Activated naive CD4-positive, alpha-beta T cell treated with anti-CD3 and anti-CD28 coated beads for 36 hours (primary cell): Measurements from ENCODE around the gene NMU. TPM values are rescaled to one million over a fixed set of nuclear protein-coding genes. Genes with fewer than 3 reads are reported as not detected.
"Not testable (repeated sequence)": the region's sequence is repeated elsewhere in the genome, so short reads cannot be mapped to it uniquely, and the experiment has no call there.

Source experiments
- CTCF ChIA-PET: fragments of 350-600 bp; sonication (Branson Sonifier 250); formaldehyde crosslinking; loops from one replicate; lab custom pipeline; 2021; ENCODE audit warnings: antibody characterized with exemption; lab: Charles Lee
- DNase-seq: peaks from one replicate; pipeline ENCODE4 v3.0.0-alpha.2; 2020
- H3K27ac Mint-ChIP-seq: one replicate; pipeline ENCODE4 v1.8.0; 2021; ENCODE audit warnings: mild to moderate bottlenecking, mixed read lengths
- H3K27me3 Mint-ChIP-seq: one replicate; pipeline ENCODE4 v1.8.0; 2021; ENCODE audit warnings: low read depth, mixed read lengths
- H3K36me3 Mint-ChIP-seq: one replicate; pipeline ENCODE4 v1.8.0; 2021; ENCODE audit warnings: low read depth, mixed read lengths
- H3K4me1 Mint-ChIP-seq: one replicate; pipeline ENCODE4 v1.8.0; 2021; ENCODE audit warnings: low read depth, mixed read lengths
- H3K4me3 Mint-ChIP-seq: one replicate; pipeline ENCODE4 v1.8.0; 2021; ENCODE audit warnings: mild to moderate bottlenecking, moderate library complexity, mixed read lengths
- H3K9me3 Mint-ChIP-seq: one replicate; pipeline ENCODE4 v1.8.0; 2021; ENCODE audit warnings: mixed read lengths
- intact Hi-C: fragments of 100-400 bp; cut with micrococcal nuclease; formaldehyde crosslinking; loops from one replicate; pipeline ENCODE4 v1.15.1; 2023
- total RNA-seq, 2 experiments: library from RNA; stranded (reverse); gene quantifications; one replicate each; pipeline ENCODE4 v1.2.3, GENCODE V29; 2021

NMU gene
- total RNA-seq, 2 experiments from 2014 or later = not detected

- intact Hi-C loops = no loop called here
- no peaks in the 10 kb centered on the region for H3K27me3 Mint-ChIP-seq
- no peaks in the 10 kb centered on the region for H3K36me3 Mint-ChIP-seq
- no peak for DNase-seq
- peaks cover 6% of the 10 kb centered on the region for H3K9me3 Mint-ChIP-seq
- no peak overlapping the region for H3K27ac Mint-ChIP-seq
- CTCF ChIA-PET = no interaction called here
- no peak overlapping the region for H3K4me3 Mint-ChIP-seq
- H3K4me1 Mint-ChIP-seq = peaks cover 7% of the 10 kb centered on the region
These were observed 25.4 kb upstream of the NMU start for GRCh38 chr4:55661398-55662056.

GRCh38 chr4:55658657-55659056 is 22.6 kb upstream of the NMU start:
- no peak overlapping the region for H3K27ac Mint-ChIP-seq
- H3K9me3 Mint-ChIP-seq = peaks cover 6% of the 10 kb centered on the region
- H3K4me3 Mint-ChIP-seq = no peak overlapping the region
- H3K27me3 Mint-ChIP-seq = no peaks in the 10 kb centered on the region
- no peaks in the 10 kb centered on the region for H3K36me3 Mint-ChIP-seq
- no peak for DNase-seq
- intact Hi-C loops = no loop called here
- CTCF ChIA-PET = no interaction called here
- H3K4me1 Mint-ChIP-seq = peaks cover 7% of the 10 kb centered on the region

- Mint-ChIP-seq H3K27ac (no peak overlapping the region), H3K27me3 (no peaks in the 10 kb centered on the region), H3K9me3 (no peaks in the 10 kb centered on the region), H3K4me1 (no peaks in the 10 kb centered on the region), H3K36me3 (no peaks in the 10 kb centered on the region), H3K4me3 (no peak overlapping the region)
- no peak for DNase-seq
- CTCF ChIA-PET = interaction anchor here (0.6 kb wide), 1 partner anchor 8 kb away, joined by 3 read pairs; no protein-coding TSS in a partner anchor
- intact Hi-C loops = no loop called here
These were observed 18.0 kb upstream of the NMU start for GRCh38 chr4:55654131-55654530.

GRCh38 chr4:55650483-55650882 is 14.4 kb upstream of the NMU start:
- Mint-ChIP-seq H3K27me3 (peaks cover 3% of the 10 kb centered on the region), H3K27ac (no peak overlapping the region), H3K4me1 (no peaks in the 10 kb centered on the region), H3K36me3 (no peaks in the 10 kb centered on the region), H3K4me3 (no peak overlapping the region), H3K9me3 (no peaks in the 10 kb centered on the region)
- no peak for DNase-seq
- CTCF ChIA-PET = no interaction called here
- intact Hi-C loops = no loop called here

DNA sequence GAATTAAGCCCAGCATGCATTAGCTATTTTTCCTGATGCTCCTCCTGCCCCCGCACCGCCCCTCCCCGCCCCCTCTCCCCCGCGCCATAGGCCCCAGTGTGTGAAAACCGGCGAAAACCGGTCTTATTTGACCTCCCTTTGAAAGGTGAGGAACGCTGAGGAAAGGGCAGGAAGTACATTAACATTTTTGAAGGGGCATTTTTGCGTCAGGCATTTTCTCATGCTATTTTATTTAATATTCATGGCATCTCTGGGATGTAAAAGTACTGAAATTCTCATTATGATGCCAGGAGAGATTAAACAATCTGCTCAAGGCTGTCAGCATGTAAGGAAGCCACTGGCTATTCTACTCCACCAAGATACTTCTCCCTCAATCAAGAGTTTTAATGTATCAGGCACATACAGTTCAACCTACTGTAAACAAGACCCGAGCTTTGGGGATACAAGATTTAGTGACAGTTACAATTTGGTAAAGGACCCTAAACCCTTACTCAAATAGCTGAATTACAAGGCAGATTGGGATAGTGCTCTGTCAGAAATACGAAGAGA is 1.2 kb upstream of the NMU start:
- intact Hi-C loops = loop anchor here (5.0 kb wide), 2 partner anchors 90 to 230 kb away; partner anchors contain the start of gene CLOCK
- no peaks in the 10 kb centered on the region for H3K36me3 Mint-ChIP-seq
- no peak overlapping the region for H3K27ac Mint-ChIP-seq
- DNase-seq = no peak
- H3K27me3 Mint-ChIP-seq = peaks cover 44% of the 10 kb centered on the region
- no peak overlapping the region for H3K4me3 Mint-ChIP-seq
- peaks cover 15% of the 10 kb centered on the region for H3K4me1 Mint-ChIP-seq
- no peaks in the 10 kb centered on the region for H3K9me3 Mint-ChIP-seq
- CTCF ChIA-PET = interaction anchor here (0.5 to 0.7 kb wide), 3 partner anchors 9 to 196 kb away, joined by 3 to 4 read pairs (median 3); no protein-coding TSS in a partner anchor

DNA sequence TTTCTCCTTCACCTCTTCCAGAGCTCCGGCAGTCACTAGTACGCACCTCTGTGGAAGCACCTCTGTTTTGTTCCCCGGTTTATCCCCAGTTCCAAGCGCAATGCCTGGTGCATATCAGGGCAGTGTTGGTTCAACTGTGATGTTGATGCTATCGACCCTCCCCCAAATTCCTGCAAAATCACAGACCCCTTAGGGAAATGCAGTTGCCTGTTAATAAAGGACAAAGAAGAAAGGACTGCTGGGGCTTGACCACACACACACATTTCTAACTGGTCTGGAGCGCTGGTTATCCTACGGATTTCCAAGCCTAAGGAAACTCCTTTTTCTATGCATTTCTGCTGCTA is 530 bp upstream of the NMU start:
- CTCF ChIA-PET = interaction anchor here (0.7 kb wide), 1 partner anchor 92 kb away, joined by 3 read pairs; no protein-coding TSS in a partner anchor
- intact Hi-C loops = loop anchor here (1.0 to 5.0 kb wide), 4 partner anchors 89 to 290 kb away; partner anchors contain the start of genes CLOCK and SRD5A3

DNA sequence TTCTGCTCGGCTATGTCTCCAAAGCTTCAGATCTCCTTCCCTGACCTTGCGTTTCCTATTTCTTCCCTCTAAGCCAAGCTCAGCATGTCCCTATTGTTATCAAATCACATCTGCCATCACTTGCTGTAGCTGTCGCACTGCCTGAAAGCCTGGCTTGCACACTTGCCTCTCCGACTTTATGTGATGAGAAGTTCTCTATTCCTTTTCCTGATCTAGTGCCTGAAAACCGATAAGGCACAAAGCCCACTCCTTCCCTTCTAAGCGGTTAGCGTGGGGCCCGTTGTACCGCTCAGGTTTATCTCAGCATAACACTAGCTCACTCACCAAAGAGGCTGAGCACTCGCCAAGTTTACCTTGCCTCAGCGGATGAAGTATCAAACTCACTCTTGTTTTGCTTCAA is 816 bp downstream of the NMU start:
- DNase-seq = peak; percentile 6
- Mint-ChIP-seq H3K4me1 (peaks cover 15% of the 10 kb centered on the region), H3K36me3 (no peaks in the 10 kb centered on the region), H3K27ac (no peak overlapping the region), H3K27me3 (peaks cover 52% of the 10 kb centered on the region), H3K4me3 (peak overlapping the region; percentile 69), H3K9me3 (no peaks in the 10 kb centered on the region)
- intact Hi-C loops = loop anchor here (5.0 kb wide), 2 partner anchors 88 to 232 kb away; partner anchors contain the start of gene CLOCK
- CTCF ChIA-PET = interaction anchor here (1.2 kb wide), 1 partner anchor 451 kb away, joined by 3 read pairs; no protein-coding TSS in a partner anchor

More for the DNA sequence above, 530 bp upstream of the NMU start:
- peaks cover 46% of the 10 kb centered on the region for H3K27me3 Mint-ChIP-seq
- DNase-seq = no peak
- peaks cover 15% of the 10 kb centered on the region for H3K4me1 Mint-ChIP-seq
- H3K9me3 Mint-ChIP-seq = no peaks in the 10 kb centered on the region
- H3K27ac Mint-ChIP-seq = no peak overlapping the region
- H3K4me3 Mint-ChIP-seq = peak overlapping the region; percentile 56
- H3K36me3 Mint-ChIP-seq = no peaks in the 10 kb centered on the region

DNA sequence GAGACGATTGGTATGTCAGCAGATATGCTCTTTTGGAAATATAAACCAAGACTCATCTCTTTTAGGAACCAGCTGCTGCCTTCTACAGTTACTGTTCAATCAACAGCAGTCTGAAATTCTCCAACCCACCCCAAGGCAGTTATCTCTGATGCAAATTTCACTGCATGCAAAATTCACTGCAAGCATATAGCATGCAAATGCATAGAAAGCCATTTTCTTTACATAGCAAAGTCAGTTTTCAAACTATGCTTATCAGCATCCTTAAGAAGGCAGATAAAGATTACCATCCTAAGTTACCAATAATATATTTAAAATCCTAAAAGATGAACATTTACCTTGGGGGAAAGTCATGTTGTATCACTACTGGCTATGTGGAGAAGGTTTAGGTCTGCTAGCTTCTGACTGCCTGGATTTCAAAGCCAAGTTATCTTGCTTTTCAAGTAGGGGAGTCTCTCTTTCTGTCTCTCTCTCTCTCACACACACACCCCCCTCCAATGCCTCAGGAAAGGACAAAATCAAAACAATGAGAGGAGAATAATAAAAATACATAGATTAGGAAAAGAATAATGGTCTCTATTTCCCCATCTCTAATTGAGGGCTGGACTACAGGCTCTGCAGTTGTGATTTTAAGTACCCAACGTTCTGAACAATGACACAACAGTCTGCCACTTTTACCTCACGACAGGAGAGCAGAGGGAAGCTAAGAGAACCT is 1.5 kb downstream of the NMU start:
- no peak for DNase-seq
- H3K4me1 Mint-ChIP-seq = peaks cover 15% of the 10 kb centered on the region
- H3K9me3 Mint-ChIP-seq = no peaks in the 10 kb centered on the region
- no peaks in the 10 kb centered on the region for H3K36me3 Mint-ChIP-seq
- H3K27me3 Mint-ChIP-seq = peaks cover 52% of the 10 kb centered on the region
- intact Hi-C loops = loop anchor here (5.0 kb wide), 2 partner anchors 87 to 233 kb away; partner anchors contain the start of gene CLOCK
- no peak overlapping the region for H3K4me3 Mint-ChIP-seq
- CTCF ChIA-PET = interaction anchor here (1.2 kb wide), 1 partner anchor 450 kb away, joined by 3 read pairs; no protein-coding TSS in a partner anchor
- H3K27ac Mint-ChIP-seq = no peak overlapping the region

GRCh38 chr4:55633903-55634302 is 2.2 kb downstream of the NMU start:
- Mint-ChIP-seq H3K4me1 (peaks cover 15% of the 10 kb centered on the region), H3K27me3 (peaks cover 51% of the 10 kb centered on the region), H3K9me3 (no peaks in the 10 kb centered on the region), H3K36me3 (no peaks in the 10 kb centered on the region), H3K4me3 (no peak overlapping the region), H3K27ac (no peak overlapping the region)
- CTCF ChIA-PET = no interaction called here
- DNase-seq = no peak
- intact Hi-C loops = no loop called here

DNA sequence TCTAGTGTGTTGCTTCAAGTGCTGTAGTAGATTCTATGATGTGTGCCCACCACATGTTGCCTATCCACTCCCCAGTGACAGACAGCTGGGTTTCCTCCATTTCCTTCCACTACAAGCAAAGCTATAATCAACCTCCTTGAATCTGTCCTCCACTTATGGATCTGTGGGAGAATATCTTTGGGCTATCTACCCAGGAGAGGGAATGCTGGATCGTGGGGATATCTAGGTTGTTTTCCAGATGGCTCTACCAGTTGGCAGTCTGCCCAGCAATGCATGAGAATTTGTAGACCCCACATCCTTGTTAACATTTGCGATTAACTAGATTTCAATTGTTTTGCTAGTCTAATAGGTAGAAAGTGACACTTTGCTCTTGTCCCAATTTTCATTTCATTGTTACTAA is 10.3 kb downstream of the NMU start:
- Mint-ChIP-seq H3K4me1 (no peaks in the 10 kb centered on the region), H3K27me3 (peaks cover 6% of the 10 kb centered on the region), H3K4me3 (no peak overlapping the region), H3K36me3 (no peaks in the 10 kb centered on the region), H3K27ac (no peak overlapping the region), H3K9me3 (no peaks in the 10 kb centered on the region)
- intact Hi-C loops = no loop called here
- CTCF ChIA-PET = no interaction called here
- DNase-seq = no peak

DNA sequence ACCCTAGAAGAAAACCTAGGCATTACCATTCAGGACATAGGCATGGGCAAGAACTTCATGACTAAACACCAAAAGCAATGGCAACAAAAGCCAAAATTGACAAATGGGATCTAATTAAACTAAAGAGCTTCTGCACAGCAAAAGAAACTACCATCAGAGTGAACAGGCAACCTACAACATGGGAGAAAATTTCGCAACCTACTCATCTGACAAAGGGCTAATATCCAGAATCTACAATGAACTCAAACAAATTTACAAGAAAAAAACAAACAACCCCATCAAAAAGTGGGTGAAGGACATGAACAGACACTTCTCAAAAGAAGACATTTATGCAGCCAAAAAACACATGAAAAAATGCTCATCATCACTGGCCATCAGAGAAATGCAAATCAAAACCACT is 12.0 kb downstream of the NMU start:
- H3K4me3 Mint-ChIP-seq, H3K36me3 Mint-ChIP-seq, H3K27me3 Mint-ChIP-seq, DNase-seq, intact Hi-C loops, H3K4me1 Mint-ChIP-seq, H3K9me3 Mint-ChIP-seq, CTCF ChIA-PET, H3K27ac Mint-ChIP-seq: not testable (repeated sequence)

DNA sequence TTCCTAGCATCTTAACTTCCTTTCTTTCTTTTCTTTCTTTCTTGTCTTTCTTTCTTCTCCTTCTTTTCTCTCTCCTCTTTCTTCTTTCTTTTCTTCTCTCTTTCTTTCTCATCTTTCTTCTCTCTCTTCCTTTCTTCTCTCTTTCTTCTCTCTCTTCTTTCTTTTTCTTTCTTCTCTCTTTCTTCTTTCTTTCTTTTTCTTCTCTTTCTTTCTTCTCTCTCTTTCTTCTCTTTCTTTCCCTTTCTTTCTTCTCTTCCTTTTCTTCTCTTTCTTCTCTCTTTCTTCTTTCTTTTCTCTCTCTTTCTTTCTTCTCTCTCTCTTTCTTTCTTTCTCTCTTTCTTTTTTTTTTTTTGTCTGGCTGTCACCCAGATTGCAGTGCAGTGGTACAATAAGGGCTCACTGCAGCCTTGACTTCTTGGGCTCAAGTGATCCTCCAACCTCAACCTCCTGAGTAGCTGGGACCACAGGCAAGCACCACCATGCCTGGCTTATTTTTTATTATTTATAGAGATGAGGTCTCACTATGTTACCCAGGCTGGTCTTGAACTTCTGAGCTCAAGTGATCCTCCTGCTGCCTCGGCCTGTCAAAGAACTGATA is 17.5 kb downstream of the NMU start:
- DNase-seq = no peak
- Mint-ChIP-seq H3K9me3 (no peaks in the 10 kb centered on the region), H3K36me3 (no peaks in the 10 kb centered on the region), H3K27ac (no peak overlapping the region), H3K4me1 (no peaks in the 10 kb centered on the region), H3K4me3 (no peak overlapping the region), H3K27me3 (peaks cover 9% of the 10 kb centered on the region)
- intact Hi-C loops = no loop called here
- CTCF ChIA-PET = no interaction called here
